Vagina (tissue), 2 donors: ENCODE data around the gene KCNN3. TPM values are rescaled to one million over a fixed set of nuclear protein-coding genes. Genes with fewer than 3 reads are reported as not detected.

ENCODE experiments used
- DNase-seq, 2 donors: peaks; one replicate each; pipeline ENCODE4 v3.0.0-alpha.2; 2017; ENCODE audit errors: extremely low spot score in 2 of 2
- H3K27ac ChIP-seq: fragments of 200-600 bp; sonication (generic); one replicate; pipeline ENCODE4 v1.5.1; 2019
- H3K27me3 ChIP-seq: fragments of 200-600 bp; sonication (generic); one replicate; pipeline ENCODE4 v1.5.1; 2019
- H3K36me3 ChIP-seq, 2 donors: fragments of 200-600 bp; sonication (generic); one replicate each; pipeline ENCODE4 v1.5.1; 2017 to 2019
- H3K4me1 ChIP-seq: fragments of 200-600 bp; sonication (generic); one replicate; pipeline ENCODE4 v1.5.1; 2019
- H3K4me3 ChIP-seq, 2 donors: fragments of 200-600 bp; sonication (generic); 1 replicate in 1 of 2; 2 replicates in 1 of 2; pipeline ENCODE4 v1.5.1; 2016 to 2019
- H3K9me3 ChIP-seq: fragments of 200-600 bp; sonication (generic); one replicate; pipeline ENCODE4 v1.5.1; 2019
- CTCF ChIP-seq, 3 experiments: fragments of 450-650 bp in 2 of 3; fragments of 200-600 bp in 1 of 3; sonication (generic) in 1 of 3; IDR thresholded peaks; one replicate each; pipeline ENCODE4 v1.5.1; 2017 to 2019; ENCODE audit warnings: antibody characterized with exemption in 3 of 3, mild to moderate bottlenecking in 2 of 3, moderate library complexity in 2 of 3
- POLR2A ChIP-seq, 2 donors: fragments of 450-650 bp; IDR thresholded peaks; one replicate each; pipeline ENCODE4 v1.6.1; 2017; ENCODE audit warnings: antibody characterized with exemption in 2 of 2, mild to moderate bottlenecking in 2 of 2, moderate library complexity in 2 of 2
- POLR2AphosphoS5 ChIP-seq, 2 donors: sonication (generic); formaldehyde crosslinking; IDR thresholded peaks; one replicate each; pipeline ENCODE4 v1.9.0; 2017; ENCODE audit warnings: antibody characterized with exemption in 2 of 2, mild to moderate bottlenecking in 2 of 2, low read depth in 1 of 2; ENCODE audit not compliant: insufficient read depth in 1 of 2
- intact Hi-C: fragments of 100-400 bp; cut with DNase I; formaldehyde crosslinking; loops from one replicate; pipeline ENCODE4 v1.15.1; 2023
- total RNA-seq: library from RNA; depleted of rRNA; stranded (reverse); fragments of >200 nt; gene quantifications from one replicate; pipeline ENCODE4 v1.2.3, GENCODE V29; 2016

KCNN3 gene
- total RNA-seq, 1 donor from 2014 or later: 7.4 TPM

- no peaks in the 10 kb centered on the region for H3K27me3 ChIP-seq
- intact Hi-C loops: no loop called here
- no peaks in the 10 kb centered on the region for H3K9me3 ChIP-seq
- no peak overlapping the region for H3K27ac ChIP-seq
- DNase-seq: no peak
- TF ChIP-seq CTCF (IDR thresholded peaks at IDR 0.05): no peak
- TF ChIP-seq POLR2AphosphoS5 (IDR thresholded peaks at IDR 0.05; ENCODE audit: insufficient read depth in 1 of 2, low read depth in 1 of 2): no peak
- no peak for TF ChIP-seq POLR2A (IDR thresholded peaks at IDR 0.05)
- no peak overlapping the region for H3K4me3 ChIP-seq
- no peaks in the 10 kb centered on the region for H3K36me3 ChIP-seq
- H3K4me1 ChIP-seq: peaks cover 11% of the 10 kb centered on the region
Observed at GRCh38 chr1:154764773-154765172, 105.3 kb downstream of the KCNN3 start.

- intact Hi-C loops: no loop called here
- peaks cover 12% of the 10 kb centered on the region for H3K4me1 ChIP-seq
- H3K4me3 ChIP-seq: no peak overlapping the region
- no peak for DNase-seq
- no peak overlapping the region for H3K27ac ChIP-seq
- H3K36me3 ChIP-seq: no peaks in the 10 kb centered on the region
- TF ChIP-seq POLR2AphosphoS5 (IDR thresholded peaks at IDR 0.05; ENCODE audit: insufficient read depth in 1 of 2, low read depth in 1 of 2) (no peak), CTCF (IDR thresholded peaks at IDR 0.05) (no peak), POLR2A (IDR thresholded peaks at IDR 0.05) (no peak)
- no peaks in the 10 kb centered on the region for H3K27me3 ChIP-seq
- H3K9me3 ChIP-seq: no peaks in the 10 kb centered on the region
Observed at GRCh38 chr1:154764181-154764580, 105.9 kb downstream of the KCNN3 start.

GRCh38 chr1:154760469-154760933, 109.6 kb downstream of the KCNN3 start:
- Histone ChIP-seq H3K36me3 (no peaks in the 10 kb centered on the region), H3K27me3 (no peaks in the 10 kb centered on the region), H3K9me3 (no peaks in the 10 kb centered on the region), H3K4me1 (peaks cover 12% of the 10 kb centered on the region), H3K4me3 (peak overlapping the region; percentile 18 to 26), H3K27ac (no peak overlapping the region)
- TF ChIP-seq POLR2A (IDR thresholded peaks at IDR 0.05): no peak
- TF ChIP-seq CTCF (IDR thresholded peaks at IDR 0.05): peak; percentile 39 to 50 (median 39)
- TF ChIP-seq POLR2AphosphoS5 (IDR thresholded peaks at IDR 0.05; ENCODE audit: insufficient read depth in 1 of 2, low read depth in 1 of 2): no peak
- no peak for DNase-seq
- intact Hi-C loops: no loop called here

GRCh38 chr1:154759793-154760192, 110.3 kb downstream of the KCNN3 start:
- no peak for DNase-seq
- intact Hi-C loops: no loop called here
- H3K27me3 ChIP-seq: no peaks in the 10 kb centered on the region

More at GRCh38 chr1:154759793-154760192, 110.3 kb downstream of the KCNN3 start:
- Histone ChIP-seq H3K9me3 (no peaks in the 10 kb centered on the region), H3K4me1 (peaks cover 12% of the 10 kb centered on the region), H3K36me3 (no peaks in the 10 kb centered on the region), H3K4me3 (no peak overlapping the region), H3K27ac (no peak overlapping the region)
- TF ChIP-seq POLR2AphosphoS5 (IDR thresholded peaks at IDR 0.05; ENCODE audit: insufficient read depth in 1 of 2, low read depth in 1 of 2): no peak
- no peak for TF ChIP-seq CTCF (IDR thresholded peaks at IDR 0.05)
